ENCODE measurements around the gene DOCK1.

GRCh38 chr10:127408733-127409132, 503.5 kb downstream of the DOCK1 start:
- TF ChIP-seq CTCF (conservative IDR thresholded peaks at IDR 0.05; ENCODE audit: low read length) (no peak), EZH2phosphoT487 (IDR thresholded peaks at IDR 0.05; ENCODE audit: borderline replicate concordance) (no peak)
